KOPT-K1 (cell line): ENCODE data around the gene CFAP57.

Experiments used
- H3K27ac ChIP-seq: fragments of 200-600 bp; sonication (generic); 2 replicates; pipeline ENCODE4 v1.5.1; 2016; ENCODE audit warnings: antibody characterized with exemption, mild to moderate bottlenecking, low read depth, low read length; ENCODE audit not compliant: poor library complexity, severe bottlenecking
- H3K36me3 ChIP-seq: fragments of 200-600 bp; sonication (generic); 2 replicates; pipeline ENCODE4 v1.5.1; 2017; ENCODE audit warnings: antibody characterized with exemption, mild to moderate bottlenecking, low read length, moderate library complexity; ENCODE audit not compliant: insufficient read depth
- H3K9me3 ChIP-seq: fragments of 200-600 bp; sonication (generic); 2 replicates; pipeline ENCODE4 v1.5.1; 2017; ENCODE audit warnings: antibody characterized with exemption, low read length, mild to moderate bottlenecking; ENCODE audit not compliant: insufficient read depth, poor library complexity, severe bottlenecking

The CFAP57 gene

DNA sequence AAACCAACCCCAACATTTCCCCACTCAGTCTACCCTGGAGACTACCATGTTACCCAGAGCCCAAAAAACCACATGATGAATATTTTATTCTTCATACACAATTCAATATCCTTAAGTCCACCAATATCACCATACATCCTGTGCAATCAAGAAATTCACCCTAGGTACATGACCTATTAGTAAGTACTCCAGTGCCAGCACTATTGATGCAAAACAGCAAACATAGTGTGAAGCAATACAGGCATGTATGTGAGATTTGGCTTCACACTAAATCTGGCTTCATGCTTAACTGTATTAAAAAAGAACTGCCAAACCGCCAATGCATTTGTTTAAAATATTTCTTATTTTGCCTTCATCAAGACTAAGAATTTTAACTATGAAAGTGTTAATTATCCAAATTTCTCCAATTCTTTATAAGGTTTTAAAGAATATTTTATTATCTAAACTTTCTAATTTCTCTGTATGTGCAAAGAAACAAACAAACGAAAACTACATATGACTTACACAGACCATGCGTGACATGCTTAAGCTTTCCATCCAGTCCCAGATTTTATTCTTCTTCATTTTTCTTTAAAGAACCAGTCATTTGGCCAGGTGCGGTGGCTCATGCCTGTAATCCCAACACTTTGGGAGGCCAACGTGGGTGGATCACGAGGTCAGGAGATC lies 75.3 kb downstream of the CFAP57 start:
- no peaks in the 10 kb centered on the region for H3K36me3 ChIP-seq
- H3K9me3 ChIP-seq: peaks cover 50% of the 10 kb centered on the region
- no peak overlapping the region for H3K27ac ChIP-seq

DNA sequence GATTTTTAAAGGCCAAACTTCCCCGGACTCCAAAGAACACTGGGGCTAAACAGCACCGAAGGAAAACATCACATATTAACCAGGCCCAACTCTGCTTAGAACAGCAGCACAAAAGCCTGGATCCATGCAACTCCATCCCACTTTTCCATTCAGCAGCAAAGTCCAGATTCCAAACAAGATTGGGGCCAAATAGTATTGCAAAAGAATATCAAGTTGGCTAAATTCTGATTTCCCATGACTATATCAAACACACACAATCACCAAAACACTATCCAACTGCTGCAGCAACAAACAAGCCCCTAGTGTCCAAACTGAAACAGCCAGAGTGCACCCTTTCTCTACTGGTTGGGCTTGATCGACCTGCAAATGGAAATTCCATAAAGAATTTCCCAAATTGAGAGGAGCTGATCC lies 78.2 kb downstream of the CFAP57 start:
- no peak overlapping the region for H3K27ac ChIP-seq
- no peaks in the 10 kb centered on the region for H3K36me3 ChIP-seq
- H3K9me3 ChIP-seq: peaks cover 50% of the 10 kb centered on the region

DNA sequence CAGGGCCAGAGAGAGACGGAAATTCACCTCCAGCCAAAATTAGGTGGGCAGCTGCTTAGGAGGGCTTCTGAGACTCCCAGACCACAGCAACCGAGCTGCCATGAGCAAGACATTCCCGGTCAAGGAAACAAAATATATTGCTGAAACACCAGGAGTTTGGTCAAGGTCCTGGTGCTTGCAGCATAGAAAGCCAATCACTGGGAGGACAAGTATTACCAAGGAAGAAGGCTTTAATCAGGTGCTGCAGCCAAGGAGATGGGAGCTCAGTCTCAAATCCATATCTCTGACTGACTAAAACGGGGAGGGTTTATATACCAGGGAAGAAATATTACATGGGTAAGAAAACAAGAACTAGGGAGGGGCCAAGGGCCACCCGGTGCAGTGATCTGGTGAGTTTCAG lies 78.9 kb downstream of the CFAP57 start:
- Histone ChIP-seq H3K36me3 (no peaks in the 10 kb centered on the region), H3K27ac (no peak overlapping the region), H3K9me3 (peaks cover 47% of the 10 kb centered on the region)

DNA sequence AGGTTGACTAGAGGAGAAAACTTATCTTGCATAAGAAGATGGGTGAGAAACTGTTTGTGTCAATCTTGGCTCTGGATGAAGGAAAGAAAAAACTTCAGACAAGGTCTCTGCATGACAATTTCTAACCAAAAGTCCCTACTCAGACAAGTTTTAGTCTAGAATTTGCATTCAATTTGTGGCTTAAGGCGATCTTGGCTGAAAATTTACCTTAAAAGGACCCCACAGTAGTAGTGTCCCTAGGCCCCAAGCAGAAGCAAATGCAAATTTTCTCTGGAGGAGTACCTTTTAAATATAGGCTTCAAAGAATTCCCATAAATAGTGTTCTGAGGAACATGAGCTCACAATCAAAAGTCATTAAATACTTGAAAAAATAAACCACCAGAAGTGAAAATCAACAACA lies 80.1 kb downstream of the CFAP57 start:
- H3K36me3 ChIP-seq: no peaks in the 10 kb centered on the region
- H3K27ac ChIP-seq: no peak overlapping the region
- H3K9me3 ChIP-seq: peaks cover 39% of the 10 kb centered on the region

DNA sequence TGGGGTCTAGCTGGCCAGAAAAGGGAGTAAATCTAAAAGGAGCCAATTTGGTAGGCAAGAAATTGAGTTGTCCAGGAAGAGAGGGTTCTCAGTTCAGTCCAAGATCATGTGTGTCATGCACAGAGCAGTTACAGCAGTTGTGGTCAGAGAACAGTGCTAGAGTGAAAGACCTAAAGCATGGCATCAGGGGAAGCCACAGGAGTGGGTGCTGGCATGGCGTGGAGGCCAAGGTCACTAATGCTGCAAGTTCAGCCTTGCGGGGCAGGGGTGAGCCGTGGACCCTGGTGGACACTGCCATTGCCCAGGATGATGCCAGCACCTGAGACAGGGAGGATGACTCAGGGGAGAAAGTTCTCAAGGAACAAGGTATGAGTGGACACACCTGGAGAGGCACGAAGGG lies 81.0 kb downstream of the CFAP57 start:
- Histone ChIP-seq H3K9me3 (peaks cover 39% of the 10 kb centered on the region), H3K27ac (no peak overlapping the region), H3K36me3 (no peaks in the 10 kb centered on the region)

DNA sequence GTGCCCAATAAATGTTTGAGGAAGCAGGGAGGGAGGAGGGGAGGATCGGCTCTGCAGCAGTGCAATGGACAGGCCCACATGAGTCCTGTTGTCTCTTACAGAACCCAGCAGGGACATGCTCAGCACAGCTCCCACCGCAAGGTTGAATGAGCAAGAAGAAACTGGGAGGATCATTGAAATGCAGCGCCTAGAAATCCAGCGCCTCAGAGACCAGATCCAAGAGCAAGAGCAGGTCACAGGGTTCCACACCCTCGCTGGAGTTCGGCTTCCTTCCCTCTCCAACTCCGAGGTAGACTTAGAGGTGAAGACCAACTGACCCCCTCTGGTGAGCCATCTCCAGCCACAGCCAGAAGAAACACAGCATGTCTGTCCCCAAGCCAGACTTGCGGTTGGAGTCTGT lies 81.7 kb downstream of the CFAP57 start:
- peaks cover 42% of the 10 kb centered on the region for H3K9me3 ChIP-seq
- H3K36me3 ChIP-seq: no peaks in the 10 kb centered on the region
- no peak overlapping the region for H3K27ac ChIP-seq

DNA sequence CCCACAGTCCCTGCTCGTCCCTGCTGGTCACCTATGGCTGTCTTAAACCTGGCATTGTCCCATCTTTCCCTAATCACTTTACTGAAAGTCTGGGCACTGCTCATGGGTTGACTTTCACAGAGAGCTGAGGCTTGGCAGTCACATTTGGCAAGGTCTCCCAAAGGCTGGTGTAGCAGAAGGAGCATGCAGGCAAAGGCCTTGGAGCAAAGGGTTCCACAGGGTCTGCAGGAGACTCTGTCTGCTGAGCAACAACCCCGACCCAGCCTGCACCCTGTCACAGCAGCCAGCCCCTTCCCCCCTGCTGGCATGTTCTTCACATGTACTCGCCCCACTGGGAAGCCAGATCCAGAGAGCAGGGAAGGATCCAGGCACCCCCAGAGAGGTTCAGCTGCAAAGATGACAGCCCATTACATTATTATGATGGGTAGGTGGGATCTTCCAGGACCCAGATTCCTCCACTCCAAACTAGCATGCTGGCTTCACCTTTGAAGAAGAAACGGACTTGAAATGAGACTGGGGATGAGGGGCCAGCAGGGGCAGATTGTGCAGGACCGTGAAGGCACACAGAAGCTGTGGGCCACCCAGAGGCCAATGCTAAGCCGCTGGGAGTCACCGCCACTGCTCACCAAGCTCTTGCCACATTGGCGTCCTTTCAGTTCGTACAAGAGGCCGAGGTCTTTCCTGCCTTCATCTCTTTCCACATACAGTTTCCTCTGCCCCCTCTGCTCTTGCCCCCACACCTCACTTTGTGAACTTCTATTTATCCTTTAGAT lies 83.5 kb downstream of the CFAP57 start:
- Histone ChIP-seq H3K27ac (no peak overlapping the region), H3K36me3 (no peaks in the 10 kb centered on the region), H3K9me3 (peaks cover 28% of the 10 kb centered on the region)

DNA sequence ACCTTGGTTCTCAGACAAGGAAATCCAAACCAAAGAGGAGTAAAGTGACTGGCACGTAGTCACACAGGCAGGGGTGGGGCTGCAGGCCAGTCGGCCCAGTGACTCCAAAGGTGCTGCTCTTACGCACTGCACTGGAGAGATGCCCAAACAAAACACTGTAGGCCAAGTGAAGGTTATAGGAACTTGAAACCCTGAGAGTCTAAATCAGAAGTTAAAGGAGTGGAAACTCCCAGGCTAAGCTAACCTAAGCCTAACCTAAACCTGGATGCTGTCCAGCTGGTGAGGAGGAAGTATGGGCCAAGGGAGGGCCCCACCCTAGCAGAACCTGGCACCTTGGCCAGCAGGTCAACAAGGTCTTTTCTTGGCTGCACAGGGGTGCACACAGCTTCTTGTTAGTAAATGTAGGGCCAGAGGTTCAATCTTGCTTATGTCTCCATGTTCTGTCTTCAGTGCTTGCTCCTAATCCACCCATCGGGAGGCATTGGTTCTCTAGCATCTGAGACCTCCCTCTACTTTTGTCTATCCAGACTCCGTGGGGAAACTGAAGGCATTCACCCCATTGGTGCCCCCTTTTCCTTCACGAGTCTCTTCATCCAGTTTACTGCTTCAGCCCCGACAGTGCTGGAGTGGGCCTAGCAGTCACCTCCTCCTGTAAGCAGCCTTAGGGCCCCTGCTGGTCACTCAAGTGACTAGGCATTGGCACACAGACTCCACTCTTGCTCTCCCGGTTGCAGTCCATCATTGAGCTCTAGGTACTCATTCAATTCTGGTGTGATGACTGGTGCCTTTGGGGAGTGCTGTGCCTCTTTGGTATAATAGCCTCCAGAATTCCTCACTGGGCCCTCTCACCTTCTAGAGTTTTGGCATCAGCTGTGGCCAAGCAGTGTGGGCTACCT lies 84.8 kb downstream of the CFAP57 start:
- Histone ChIP-seq H3K36me3 (no peaks in the 10 kb centered on the region), H3K9me3 (peaks cover 19% of the 10 kb centered on the region), H3K27ac (no peak overlapping the region)

DNA sequence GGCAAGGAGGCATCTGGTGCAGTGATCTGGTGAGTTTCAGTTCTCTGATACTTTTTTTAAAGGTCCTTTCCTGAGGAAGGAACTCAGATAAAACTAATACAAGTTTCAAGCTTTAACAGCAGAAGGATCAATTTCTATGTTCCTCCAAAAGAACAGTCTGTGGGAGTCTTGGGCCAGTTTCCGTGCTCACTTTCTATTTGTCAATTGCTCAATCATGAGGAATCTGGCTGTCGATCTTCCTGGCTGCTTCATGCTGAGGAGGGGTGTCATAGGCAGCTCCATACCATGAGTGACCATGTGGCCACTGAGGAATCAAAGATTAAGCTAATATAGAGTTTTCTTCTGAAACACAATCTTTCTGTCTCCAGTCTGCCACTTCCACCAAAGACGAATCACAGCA lies 86.2 kb downstream of the CFAP57 start:
- H3K36me3 ChIP-seq: no peaks in the 10 kb centered on the region
- H3K27ac ChIP-seq: no peak overlapping the region
- peaks cover 31% of the 10 kb centered on the region for H3K9me3 ChIP-seq

DNA sequence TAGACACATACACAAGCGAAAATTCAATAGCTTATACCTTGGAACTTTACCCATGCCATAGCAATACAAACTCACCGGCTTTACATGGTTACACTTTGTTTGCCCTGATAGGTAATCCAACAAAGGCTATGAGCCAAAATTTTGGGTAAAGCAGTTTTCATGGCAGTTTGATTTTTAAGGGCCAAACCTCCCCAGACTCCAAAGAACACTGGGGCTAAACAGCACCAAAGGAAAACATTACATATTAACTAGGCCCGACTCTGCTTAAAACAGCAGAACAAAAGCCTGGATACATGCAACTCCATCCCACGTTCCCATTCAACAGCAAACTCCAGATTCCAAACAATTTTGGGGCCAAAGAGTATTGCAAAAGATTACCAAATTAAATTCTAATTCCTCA lies 93.3 kb downstream of the CFAP57 start:
- no peaks in the 10 kb centered on the region for H3K36me3 ChIP-seq
- H3K27ac ChIP-seq: no peak overlapping the region
- H3K9me3 ChIP-seq: peaks cover 22% of the 10 kb centered on the region

DNA sequence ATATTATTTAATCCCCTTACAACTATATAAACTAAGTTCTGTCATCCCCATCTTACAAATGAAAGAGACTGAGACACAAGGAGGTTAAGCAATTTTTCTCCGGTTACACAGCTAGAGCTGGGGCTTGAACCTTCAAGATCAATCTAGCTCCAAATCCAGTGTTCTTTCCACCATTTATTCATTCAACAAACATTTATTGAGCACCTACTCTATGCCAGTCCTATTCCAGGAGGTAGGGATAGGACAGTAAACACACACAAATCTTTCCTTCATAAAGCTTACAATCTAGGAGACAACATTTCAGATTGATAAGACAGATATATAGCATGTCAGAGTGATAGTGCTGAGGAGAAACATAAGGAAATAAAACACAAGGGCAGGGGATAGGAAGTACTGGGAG lies 94.8 kb downstream of the CFAP57 start:
- no peaks in the 10 kb centered on the region for H3K36me3 ChIP-seq
- peaks cover 22% of the 10 kb centered on the region for H3K9me3 ChIP-seq
- H3K27ac ChIP-seq: no peak overlapping the region

DNA sequence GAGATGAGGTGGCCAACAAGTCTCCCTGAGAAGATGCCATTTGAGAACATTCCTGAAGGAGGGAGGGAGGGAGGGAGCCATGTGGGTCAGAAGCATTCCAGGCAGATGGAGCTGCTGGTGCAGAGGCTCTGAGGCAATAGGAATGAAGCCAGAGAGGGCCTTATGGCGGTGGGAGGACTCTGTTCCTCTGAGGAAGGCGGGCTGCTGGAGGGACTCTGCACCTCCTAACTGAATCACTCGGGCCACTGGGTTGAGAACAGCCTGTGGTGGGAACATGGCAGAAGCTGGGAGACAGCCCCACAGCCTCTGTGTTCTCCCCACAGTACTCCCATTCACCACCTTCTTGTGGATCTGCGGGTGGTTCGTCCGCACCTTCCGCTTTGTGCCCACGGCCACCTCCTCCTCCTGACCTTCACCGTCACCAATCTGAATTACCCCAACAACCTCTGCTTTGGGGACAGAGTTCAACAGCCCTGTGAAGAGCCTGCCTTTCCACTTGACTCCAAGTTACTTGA lies 95.2 kb downstream of the CFAP57 start:
- H3K27ac ChIP-seq: no peak overlapping the region
- no peaks in the 10 kb centered on the region for H3K36me3 ChIP-seq
- peaks cover 18% of the 10 kb centered on the region for H3K9me3 ChIP-seq

DNA sequence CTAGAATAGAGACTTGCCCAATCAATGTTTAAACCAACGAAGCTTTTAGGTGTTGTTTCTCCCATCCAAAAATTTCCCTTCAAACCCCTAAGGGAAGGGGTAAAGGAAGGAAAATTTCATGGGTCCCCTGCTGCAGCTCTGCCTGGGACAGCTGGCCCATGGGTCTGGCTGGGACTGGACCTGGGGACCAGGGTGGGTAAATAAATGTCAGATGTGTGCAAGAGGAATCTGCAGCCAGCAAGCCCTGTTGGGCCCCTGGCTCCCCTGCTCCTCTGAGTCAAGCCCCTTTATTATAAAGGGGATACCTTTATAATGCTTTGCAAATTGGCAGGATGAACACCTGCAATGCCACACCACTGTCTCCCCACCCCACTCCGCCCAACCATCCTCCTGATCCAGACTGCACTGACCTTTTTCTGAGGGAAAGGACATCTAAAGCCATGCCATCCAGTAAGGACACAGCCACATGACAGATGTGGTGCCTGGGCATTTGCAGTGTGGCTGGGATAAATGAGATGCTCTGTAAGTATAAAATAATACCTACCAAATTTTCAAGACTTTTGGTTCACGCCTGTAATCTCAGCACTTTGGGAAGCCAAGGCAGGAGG lies 95.8 kb downstream of the CFAP57 start:
- Histone ChIP-seq H3K27ac (no peak overlapping the region), H3K9me3 (peaks cover 13% of the 10 kb centered on the region), H3K36me3 (no peaks in the 10 kb centered on the region)

DNA sequence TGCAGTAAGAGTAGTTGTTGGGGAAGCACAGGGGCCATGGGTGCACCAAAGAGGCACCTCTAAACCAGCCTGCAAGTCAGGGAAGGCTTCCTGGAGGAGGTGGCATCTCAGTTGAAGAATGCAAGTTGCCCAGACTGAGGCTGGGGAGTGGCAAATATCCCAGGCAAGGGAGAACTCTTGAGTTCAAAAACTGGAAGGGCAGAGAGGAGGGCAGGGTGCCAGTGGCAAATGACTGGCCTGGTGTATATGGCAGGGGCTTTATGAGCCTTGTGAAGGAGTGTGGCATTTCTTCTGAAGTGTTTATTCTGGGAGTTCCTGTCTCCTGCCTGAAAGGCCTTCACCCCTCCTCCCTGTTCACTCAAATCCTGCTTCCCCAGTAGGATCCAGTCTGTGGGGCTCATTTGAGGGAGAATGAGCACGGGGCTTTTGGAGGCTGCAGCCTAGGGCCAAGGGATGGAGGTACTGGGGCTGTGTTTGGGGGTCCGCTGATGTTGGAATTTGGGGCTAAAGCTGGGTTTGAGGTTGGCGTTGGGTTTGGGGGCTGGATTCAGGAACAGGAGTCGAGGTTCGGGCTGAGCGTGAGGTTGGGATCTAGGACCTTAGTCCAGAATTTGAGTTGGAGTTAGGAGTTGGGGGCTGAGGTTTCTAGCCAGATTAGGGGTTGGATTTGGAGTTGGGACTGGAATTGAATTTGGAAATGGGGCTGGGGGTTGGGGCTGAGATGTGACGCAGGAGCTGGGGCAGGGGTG lies 97.7 kb downstream of the CFAP57 start, which contains the start of gene TMEM125:
Gene TMEM125 (plus strand): TSS at position 357 of the 749 bp plus-strand sequence. CDS start 2,740 bp downstream, outside the sequence.
- H3K9me3 ChIP-seq: peaks cover 9% of the 10 kb centered on the region
- no peak within 1 kb of the TSS for H3K27ac ChIP-seq
- no peaks in the 10 kb centered on the region for H3K36me3 ChIP-seq
